Neural progenitor cell (in vitro differentiated cells): ENCODE data around the gene CYYR1.

Experiments used
- EZH2 ChIP-seq: fragments of 200-600 bp; sonication (generic); IDR thresholded peaks from 2 replicates; pipeline ENCODE4 v1.6.1; 2017; ENCODE audit warnings: antibody characterized with exemption, mild to moderate bottlenecking, moderate library complexity
- EZH2phosphoT487 ChIP-seq: fragments of 200-600 bp; sonication (generic); IDR thresholded peaks from 2 replicates; pipeline ENCODE4 v1.6.1; 2017; ENCODE audit warnings: antibody characterized with exemption
- TF ChIP-seq, protein P1 (sequence below): fragments of 200-600 bp; sonication (generic); IDR thresholded peaks from 2 replicates; pipeline ENCODE4 v1.5.1; 2017; ENCODE audit warnings: antibody characterized with exemption, mild to moderate bottlenecking

GRCh38 chr21:26554365-26554764 lies 18.7 kb downstream of the CYYR1 start:
- TF ChIP-seq, protein P1, sequence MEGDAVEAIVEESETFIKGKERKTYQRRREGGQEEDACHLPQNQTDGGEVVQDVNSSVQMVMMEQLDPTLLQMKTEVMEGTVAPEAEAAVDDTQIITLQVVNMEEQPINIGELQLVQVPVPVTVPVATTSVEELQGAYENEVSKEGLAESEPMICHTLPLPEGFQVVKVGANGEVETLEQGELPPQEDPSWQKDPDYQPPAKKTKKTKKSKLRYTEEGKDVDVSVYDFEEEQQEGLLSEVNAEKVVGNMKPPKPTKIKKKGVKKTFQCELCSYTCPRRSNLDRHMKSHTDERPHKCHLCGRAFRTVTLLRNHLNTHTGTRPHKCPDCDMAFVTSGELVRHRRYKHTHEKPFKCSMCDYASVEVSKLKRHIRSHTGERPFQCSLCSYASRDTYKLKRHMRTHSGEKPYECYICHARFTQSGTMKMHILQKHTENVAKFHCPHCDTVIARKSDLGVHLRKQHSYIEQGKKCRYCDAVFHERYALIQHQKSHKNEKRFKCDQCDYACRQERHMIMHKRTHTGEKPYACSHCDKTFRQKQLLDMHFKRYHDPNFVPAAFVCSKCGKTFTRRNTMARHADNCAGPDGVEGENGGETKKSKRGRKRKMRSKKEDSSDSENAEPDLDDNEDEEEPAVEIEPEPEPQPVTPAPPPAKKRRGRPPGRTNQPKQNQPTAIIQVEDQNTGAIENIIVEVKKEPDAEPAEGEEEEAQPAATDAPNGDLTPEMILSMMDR: no peak
- TF ChIP-seq EZH2: no peak
- TF ChIP-seq EZH2phosphoT487: no peak
